ENCODE results near the gene RIT1.

RIT1 gene

GRCh38 chr1:155911156-155912055 is at the start of gene RIT1:
Gene RIT1, minus strand, starts transcription at chr1:155911349. Its CDS starts 588 bp downstream, at chr1:155910761.
- DNase-seq: peak; percentile 77

- DNase-seq: no peak
Measured at GRCh38 chr1:155960081-155960745, 49.1 kb upstream of the RIT1 start.

- DNase-seq: no peak
Measured at GRCh38 chr1:155957411-155957915, 46.3 kb upstream of the RIT1 start.

DNA sequence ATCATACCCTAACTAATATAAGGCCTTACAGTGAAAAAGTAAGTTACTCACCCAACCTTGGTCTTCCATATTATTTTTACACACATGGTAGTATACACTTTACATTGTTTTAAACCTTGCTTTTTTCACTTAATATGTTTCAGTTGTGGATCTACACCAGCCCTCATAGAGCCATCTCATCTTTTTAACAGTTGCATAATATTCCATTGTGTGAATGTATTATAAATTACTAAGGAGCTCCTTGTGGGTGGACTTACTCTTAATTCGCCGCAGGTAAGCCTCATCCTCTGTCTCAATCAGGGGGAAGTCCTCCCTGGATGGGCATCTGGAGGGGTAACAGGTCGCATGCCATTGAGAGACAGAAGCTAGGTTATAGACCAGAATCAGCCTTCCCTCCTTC is 43.5 kb upstream of the RIT1 start:
- no peak for DNase-seq

GRCh38 chr1:155952505-155952890 is 41.3 kb upstream of the RIT1 start:
- no peak for DNase-seq

- DNase-seq: no peak
Measured at GRCh38 chr1:155951753-155952504, 40.8 kb upstream of the RIT1 start.

DNA sequence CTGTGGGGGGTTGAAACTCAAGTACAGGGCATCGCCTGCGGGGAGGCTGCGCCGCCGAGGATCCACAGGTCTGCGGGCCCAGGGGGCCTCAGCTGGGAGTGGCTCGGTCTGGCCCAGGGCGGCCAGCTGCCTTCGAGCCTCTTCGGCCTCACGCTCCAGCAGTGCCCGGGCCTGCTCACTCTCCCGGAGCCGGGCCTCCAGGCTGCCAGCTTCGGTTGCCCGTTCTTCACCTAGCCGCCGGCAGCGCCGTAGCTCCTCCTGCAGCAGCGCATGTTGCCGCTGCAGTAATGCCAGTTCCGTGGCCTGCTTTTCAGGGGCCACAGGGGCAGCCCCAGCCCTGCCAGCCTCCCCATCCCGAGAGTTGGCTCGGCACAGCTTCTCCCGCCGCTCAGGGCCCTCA is 39.7 kb upstream of the RIT1 start:
- DNase-seq: no peak

DNA sequence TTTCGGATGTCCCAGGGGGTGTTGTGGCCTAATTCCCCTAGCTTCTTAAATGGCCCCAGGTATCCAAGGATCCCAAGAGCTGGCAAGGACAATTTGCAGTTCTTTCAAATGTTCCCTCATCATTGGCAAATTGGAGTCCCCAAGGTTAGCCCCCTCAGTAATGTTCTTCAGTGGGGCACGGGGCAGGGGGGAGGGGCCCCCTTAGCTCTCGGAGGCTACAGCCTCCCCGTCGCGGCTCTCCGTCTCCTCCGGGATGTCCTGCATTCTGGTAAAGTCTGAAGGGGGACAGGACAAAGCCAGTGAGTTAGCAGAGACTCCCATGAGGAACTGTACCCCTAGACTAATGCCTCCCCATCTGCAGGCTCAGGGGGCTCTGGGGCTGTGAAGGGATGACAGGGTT is 36.6 kb upstream of the RIT1 start:
- no peak for DNase-seq

DNA sequence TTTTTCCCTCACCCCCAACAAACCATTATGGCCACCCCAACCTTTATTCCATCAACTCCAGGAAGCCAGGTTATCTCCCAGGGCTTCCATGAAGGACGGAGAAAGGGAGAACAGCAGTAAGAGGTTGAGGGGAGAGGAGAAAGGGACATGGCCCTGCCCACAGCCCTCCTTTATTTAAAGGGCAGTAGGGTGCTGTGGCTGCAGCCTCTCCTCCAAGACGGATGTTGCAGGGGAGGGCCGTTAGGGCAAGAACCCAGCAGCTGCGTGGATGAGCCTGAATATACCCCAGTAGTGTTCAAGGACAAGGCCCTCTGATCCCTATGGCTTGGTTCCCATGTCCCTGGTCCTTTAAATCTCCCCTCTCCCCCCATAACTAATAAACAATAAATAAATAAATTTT is 36.1 kb upstream of the RIT1 start:
- DNase-seq: no peak

DNA sequence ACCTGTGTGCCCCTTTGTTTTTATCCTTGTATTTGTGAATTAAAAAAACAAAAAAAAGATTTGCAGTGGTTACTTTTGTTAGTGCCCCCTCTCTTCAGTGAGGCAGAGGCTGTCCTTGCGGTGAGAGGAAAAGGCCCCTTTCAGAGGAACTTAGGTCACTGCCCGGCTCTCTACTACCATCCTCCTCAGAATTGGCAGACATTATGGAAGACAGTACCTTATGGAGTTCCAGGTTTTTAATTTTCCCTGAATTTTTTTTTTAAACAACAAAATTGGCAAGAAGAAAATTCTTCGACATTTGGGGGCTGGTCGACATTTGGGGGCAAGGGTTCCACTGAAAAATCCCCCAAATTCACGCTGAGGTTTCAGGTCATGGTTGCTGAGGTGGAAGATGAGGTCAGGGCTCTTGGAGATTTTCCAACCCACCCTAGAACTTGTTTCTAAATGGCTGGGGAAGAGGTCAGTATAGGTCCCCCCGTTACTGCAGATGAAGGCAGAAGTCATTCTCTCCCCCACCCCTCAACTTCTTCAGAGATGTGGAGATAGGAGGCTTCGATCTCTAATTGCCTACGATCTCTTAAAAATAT is 35.6 kb upstream of the RIT1 start:
- no peak for DNase-seq

DNA sequence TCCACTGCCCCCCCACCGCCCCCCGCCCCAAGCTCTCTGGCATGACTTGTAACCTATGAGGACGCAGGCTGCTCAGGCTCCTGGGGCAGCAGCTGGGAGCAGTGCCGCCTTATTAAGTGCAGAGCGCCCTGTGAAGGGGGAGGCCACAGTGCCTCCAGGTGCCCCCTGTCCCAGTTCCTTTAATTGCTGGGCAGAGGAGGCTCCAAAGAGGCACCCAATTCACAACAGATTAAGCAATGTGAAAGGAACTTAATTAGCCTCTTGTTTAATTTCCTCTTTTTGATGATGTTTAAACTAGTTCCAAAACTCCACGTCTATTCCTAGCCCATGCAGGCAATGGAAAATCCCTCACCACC is 33.3 kb upstream of the RIT1 start:
- no peak for DNase-seq

- no peak for DNase-seq
Measured at GRCh38 chr1:155942578-155943141, 31.5 kb upstream of the RIT1 start.

- DNase-seq: no peak
Measured at GRCh38 chr1:155941845-155942531, 30.8 kb upstream of the RIT1 start.

DNA sequence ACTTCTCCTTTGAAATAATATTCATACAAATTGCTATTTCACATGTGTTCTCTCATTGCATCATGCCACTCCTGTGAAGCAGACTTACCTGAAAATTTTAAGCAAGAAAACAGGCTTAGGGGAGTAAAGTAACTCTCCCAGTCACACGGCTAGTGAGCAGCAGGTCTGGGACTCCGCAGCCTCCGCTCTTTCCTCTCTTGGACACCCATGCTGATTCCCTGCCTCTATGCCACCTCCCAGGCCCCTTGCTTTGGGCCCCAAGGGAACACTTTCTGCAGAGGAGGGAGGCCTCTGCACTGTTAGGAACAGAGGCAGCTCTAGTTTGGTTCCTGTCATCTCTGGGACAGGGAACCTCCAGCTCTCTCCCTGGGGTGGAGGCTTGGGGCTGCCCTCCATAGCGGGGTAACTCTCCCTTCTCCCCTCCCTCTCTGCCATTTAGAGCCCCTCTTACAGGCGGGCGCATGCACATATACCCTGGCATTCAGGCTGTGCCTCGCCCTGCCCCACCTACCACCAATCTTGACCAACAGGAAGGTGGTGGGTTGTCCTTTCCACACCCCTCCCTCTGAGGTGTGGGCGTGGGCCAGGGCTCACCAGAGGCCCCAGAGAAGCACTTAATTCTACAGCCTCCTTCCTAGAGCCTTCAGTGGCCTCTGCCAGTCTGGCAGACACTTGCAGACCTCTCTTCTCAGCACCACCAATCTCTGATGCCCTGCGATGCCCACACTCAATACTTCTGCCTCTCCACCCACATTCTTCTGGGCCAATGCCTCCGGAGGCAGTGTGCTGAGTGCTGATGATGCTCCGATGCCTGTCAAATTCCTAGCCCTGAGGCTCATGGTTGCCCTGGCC is 30.1 kb upstream of the RIT1 start, which contains the start of gene RXFP4:
Gene RXFP4 (plus strand): TSS at position 646 of the 852 bp plus-strand sequence. CDS start 72 bp downstream, at position 718.
- no peak for DNase-seq

GRCh38 chr1:155940482-155940992 is 29.4 kb upstream of the RIT1 start:
- DNase-seq: peak; percentile 54

- DNase-seq: peak; percentile 69
Measured at GRCh38 chr1:155938220-155938627, 27.1 kb upstream of the RIT1 start.

GRCh38 chr1:155934936-155935590 is 23.9 kb upstream of the RIT1 start:
- DNase-seq: no peak

GRCh38 chr1:155934097-155934935 is 23.2 kb upstream of the RIT1 start, which contains the start of gene KHDC4:
Gene KHDC4, minus strand, starts transcription at chr1:155934413. Its CDS starts 40 bp downstream, at chr1:155934373.
- peak; percentile 99 for DNase-seq

GRCh38 chr1:155933591-155934096 is 22.5 kb upstream of the RIT1 start:
- no peak for DNase-seq
